Stimulated activated CD4-positive, alpha-beta T cell treated with anti-CD3 and anti-CD28 coated beads, TNF-alpha, amount 100 ng/mL, for 1 hour (primary cell): ENCODE measurements around the gene SMG5.
"Not testable (repeated sequence)": the region's sequence is repeated elsewhere in the genome, so short reads cannot be mapped to it uniquely, and the experiment has no call there.

ENCODE experiments used
- DNase-seq, 3 donors: peaks; one replicate each; pipeline ENCODE4 v3.0.0-alpha.2; 2020; ENCODE audit warnings: low read depth in 3 of 3, low spot score in 1 of 3

SMG5 gene

GRCh38 chr1:156244712-156245111 lies 37.9 kb downstream of the SMG5 start:
- no peak for DNase-seq

GRCh38 chr1:156244126-156244525 lies 38.5 kb downstream of the SMG5 start:
- no peak for DNase-seq

- no peak for DNase-seq
Measured at GRCh38 chr1:156242738-156243137, 39.9 kb downstream of the SMG5 start.

- DNase-seq = no peak
Measured at GRCh38 chr1:156241926-156242325, 40.7 kb downstream of the SMG5 start, which contains the start of gene BGLAP. Gene BGLAP (plus strand): TSS chr1:156242184. CDS start chr1:156242232, 48 bp downstream.

GRCh38 chr1:156241311-156241811 lies 41.3 kb downstream of the SMG5 start:
- DNase-seq = no peak

GRCh38 chr1:156238248-156238647 lies 44.4 kb downstream of the SMG5 start:
- DNase-seq = no peak

GRCh38 chr1:156236164-156236563 lies 46.5 kb downstream of the SMG5 start:
- no peak for DNase-seq

- no peak for DNase-seq
Measured at GRCh38 chr1:156233426-156234127, 49.0 kb downstream of the SMG5 start.

GRCh38 chr1:156232201-156232894 lies 50.3 kb downstream of the SMG5 start:
- no peak for DNase-seq

- DNase-seq = no peak
Measured at GRCh38 chr1:156230473-156230837, 52.2 kb downstream of the SMG5 start.

GRCh38 chr1:156229809-156230472 lies 52.7 kb downstream of the SMG5 start:
- DNase-seq = no peak

GRCh38 chr1:156228501-156228900 lies 54.1 kb downstream of the SMG5 start:
- DNase-seq = no peak

- DNase-seq = no peak
Measured at GRCh38 chr1:156226782-156227181, 55.8 kb downstream of the SMG5 start.

GRCh38 chr1:156226116-156226538 lies 56.5 kb downstream of the SMG5 start:
- DNase-seq = no peak

GRCh38 chr1:156225677-156226014 lies 57.0 kb downstream of the SMG5 start:
- DNase-seq = no peak

- no peak for DNase-seq
Measured at GRCh38 chr1:156221986-156222692, 60.5 kb downstream of the SMG5 start.

GRCh38 chr1:156220226-156220625 lies 62.4 kb downstream of the SMG5 start:
- DNase-seq = no peak

- no peak for DNase-seq
Measured at GRCh38 chr1:156217871-156218270, 64.8 kb downstream of the SMG5 start.

- DNase-seq = not testable (repeated sequence)
Measured at GRCh38 chr1:156216361-156217086, 66.1 kb downstream of the SMG5 start.

GRCh38 chr1:156214024-156214748 lies 68.4 kb downstream of the SMG5 start:
- no peak for DNase-seq
